ENCODE data around the gene ARHGAP33.

ARHGAP33 gene

GRCh38 chr19:35733180-35734125, 41.9 kb upstream of the ARHGAP33 start:
- Histone ChIP-seq H3K36me3 (replicated peaks) (peaks cover 78% of the 10 kb centered on the region), H3K27me3 (replicated peaks) (no peaks in the 10 kb centered on the region), H3K27ac (no peak overlapping the region), H3K4me3 (ENCODE audit: low read depth, low read length) (no peak overlapping the region)
- in situ Hi-C loops (cut with HindIII; ENCODE audit: low pct_ligation_motif_present, low sequenced_read_pairs), result no loop called here
- no peak for DNase-seq
- TF ChIP-seq CTCF (IDR thresholded peaks at IDR 0.05; ENCODE audit: low read depth, low read length, missing control alignments), result no peak

GRCh38 chr19:35734273-35734672, 41.1 kb upstream of the ARHGAP33 start:
- Histone ChIP-seq H3K27ac (no peak overlapping the region), H3K27me3 (replicated peaks) (no peaks in the 10 kb centered on the region)

GRCh38 chr19:35734889-35735288, 40.5 kb upstream of the ARHGAP33 start:
- no peak for TF ChIP-seq CTCF (IDR thresholded peaks at IDR 0.05; ENCODE audit: low read depth, low read length, missing control alignments)
- Histone ChIP-seq H3K27me3 (replicated peaks) (no peaks in the 10 kb centered on the region), H3K4me3 (ENCODE audit: low read depth, low read length) (no peak overlapping the region), H3K36me3 (replicated peaks) (peaks cover 67% of the 10 kb centered on the region), H3K27ac (no peak overlapping the region)
- in situ Hi-C loops (cut with HindIII; ENCODE audit: low pct_ligation_motif_present, low sequenced_read_pairs), result no loop called here
- DNase-seq, result no peak

More at GRCh38 chr19:35734273-35734672, 41.1 kb upstream of the ARHGAP33 start:
- Histone ChIP-seq H3K36me3 (replicated peaks) (peaks cover 73% of the 10 kb centered on the region), H3K4me3 (ENCODE audit: low read depth, low read length) (no peak overlapping the region)
- DNase-seq, result no peak
- in situ Hi-C loops (cut with HindIII; ENCODE audit: low pct_ligation_motif_present, low sequenced_read_pairs), result no loop called here
- no peak for TF ChIP-seq CTCF (IDR thresholded peaks at IDR 0.05; ENCODE audit: low read depth, low read length, missing control alignments)

- in situ Hi-C loops (cut with HindIII; ENCODE audit: low pct_ligation_motif_present, low sequenced_read_pairs), result no loop called here
- Histone ChIP-seq H3K4me3 (ENCODE audit: low read depth, low read length) (no peak overlapping the region), H3K36me3 (replicated peaks) (peaks cover 46% of the 10 kb centered on the region), H3K27ac (no peak overlapping the region), H3K27me3 (replicated peaks) (no peaks in the 10 kb centered on the region)
- TF ChIP-seq CTCF (IDR thresholded peaks at IDR 0.05; ENCODE audit: low read depth, low read length, missing control alignments), result peak; percentile 21
- DNase-seq, result no peak
These were observed 38.2 kb upstream of the ARHGAP33 start for GRCh38 chr19:35736913-35737886.

GRCh38 chr19:35738021-35738886, 37.1 kb upstream of the ARHGAP33 start:
- no peak for DNase-seq
- H3K27ac ChIP-seq, result no peak overlapping the region
- no peaks in the 10 kb centered on the region for H3K27me3 ChIP-seq (replicated peaks)
- no peak overlapping the region for H3K4me3 ChIP-seq (ENCODE audit: low read depth, low read length)
- in situ Hi-C loops (cut with HindIII; ENCODE audit: low pct_ligation_motif_present, low sequenced_read_pairs), result no loop called here
- no peak for TF ChIP-seq CTCF (IDR thresholded peaks at IDR 0.05; ENCODE audit: low read depth, low read length, missing control alignments)
- peaks cover 38% of the 10 kb centered on the region for H3K36me3 ChIP-seq (replicated peaks)
